GM12872 (cell line): ENCODE data around the gene ECT2.

ENCODE experiments used
- CTCF ChIP-seq: IDR thresholded peaks from 3 replicates; pipeline ENCODE4 v1.5.1; 2011; ENCODE audit warnings: low read depth, mild to moderate bottlenecking, low read length, moderate library complexity; ENCODE audit not compliant: insufficient read depth

The ECT2 gene

GRCh38 chr3:172716476-172716875 lies 34.0 kb upstream of the ECT2 start:
- TF ChIP-seq CTCF = no peak

- peak; percentile 43; the same call in 2 of the 3 replicates for TF ChIP-seq CTCF
Observed at GRCh38 chr3:172717493-172718088, 32.9 kb upstream of the ECT2 start.

- no peak for TF ChIP-seq CTCF
Observed at GRCh38 chr3:172726380-172726779, 24.1 kb upstream of the ECT2 start.

GRCh38 chr3:172735014-172735413 lies 15.5 kb upstream of the ECT2 start:
- TF ChIP-seq CTCF = no peak

- no peak for TF ChIP-seq CTCF
Observed at GRCh38 chr3:172739462-172739861, 11.1 kb upstream of the ECT2 start.

GRCh38 chr3:172746475-172746874 lies 4.1 kb upstream of the ECT2 start:
- no peak for TF ChIP-seq CTCF

- no peak for TF ChIP-seq CTCF
Observed at GRCh38 chr3:172749230-172749965, 1.1 kb upstream of the ECT2 start.
